Esophagus (tissue), 2 donors: ENCODE data around the gene ADAMTS16. TPM values are rescaled to one million over a fixed set of nuclear protein-coding genes. Genes with fewer than 3 reads are reported as not detected.

Source experiments
- H3K27ac ChIP-seq, 2 donors: one replicate each; pipeline ENCODE4 v1.5.1; 2013; ENCODE audit warnings: low read depth in 2 of 2, mild to moderate bottlenecking in 2 of 2, inconsistent platforms in 1 of 2, low read length in 1 of 2, moderate library complexity in 1 of 2
- H3K27me3 ChIP-seq, 2 donors: one replicate each; pipeline ENCODE4 v1.6.1; 2013; ENCODE audit warnings: low read length in 2 of 2, control low read depth in 1 of 2, mild to moderate bottlenecking in 1 of 2; ENCODE audit not compliant: insufficient read depth in 2 of 2, control insufficient read depth in 1 of 2
- H3K36me3 ChIP-seq, 2 donors: one replicate each; pipeline ENCODE4 v1.6.1; 2013; ENCODE audit warnings: low read length in 1 of 2; ENCODE audit not compliant: control insufficient read depth in 2 of 2, insufficient read depth in 2 of 2
- H3K4me1 ChIP-seq, 2 donors: one replicate each; pipeline ENCODE4 v1.6.1; 2013; ENCODE audit warnings: low read length in 1 of 2; ENCODE audit not compliant: control insufficient read depth in 2 of 2, insufficient read depth in 2 of 2
- H3K4me3 ChIP-seq, 2 donors: one replicate each; pipeline ENCODE4 v1.5.1; 2013; ENCODE audit warnings: low read length in 2 of 2, mild to moderate bottlenecking in 2 of 2, low read depth in 1 of 2, moderate library complexity in 1 of 2
- H3K9me3 ChIP-seq, 2 donors: one replicate each; pipeline ENCODE4 v1.6.1; 2013; ENCODE audit warnings: mild to moderate bottlenecking in 2 of 2, low read depth in 1 of 2, low read length in 1 of 2, moderate library complexity in 1 of 2; ENCODE audit not compliant: control insufficient read depth in 2 of 2, insufficient read depth in 1 of 2
- WGBS, 2 donors: extraction: QIAGEN DNeasy Blood & Tissue Kit; methylation state at CpG; one replicate each; pipeline ENCODE4 v1.1.7; 2013; 5-methylcytosine and 5-hydroxymethylcytosine counted together
- polyA plus RNA-seq, 2 donors: library from polyadenylated mRNA; stranded (reverse); fragments of 200-250 nt; gene quantifications; one replicate each; pipeline ENCODE4 v1.2.3, GENCODE V29; 2013
- donor health status: healthy with polysubstance abuse.
- donor health status: Bipolar disorder and iron deficiency.

The ADAMTS16 gene
- polyA plus RNA-seq, 2 donors = not detected

DNA sequence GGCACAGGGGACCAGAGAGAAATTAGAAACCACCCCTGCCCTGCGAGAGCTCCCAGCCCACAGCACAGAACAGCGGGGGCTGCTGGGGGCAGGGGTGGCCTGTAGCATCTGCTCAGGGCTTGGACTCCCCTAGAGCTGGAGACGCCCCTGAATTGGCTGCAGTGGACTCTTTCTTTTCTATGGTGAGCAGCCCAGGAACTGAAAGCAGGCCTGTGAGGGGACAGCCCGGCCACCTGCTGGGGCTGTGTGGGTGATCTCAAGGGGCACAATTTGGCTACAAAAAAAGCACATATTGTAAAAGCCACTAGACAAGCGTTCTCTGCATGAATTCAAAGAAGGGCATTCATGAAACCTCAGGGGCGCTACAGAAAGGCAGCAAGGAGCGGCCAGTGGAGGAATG lies 224.8 kb downstream of the ADAMTS16 start:
- H3K4me3 ChIP-seq = no peak overlapping the region
- H3K27ac ChIP-seq = no peak overlapping the region
- H3K27me3 ChIP-seq = no peaks in the 10 kb centered on the region
- no peaks in the 10 kb centered on the region for H3K4me1 ChIP-seq
- 89 to 95% methylated on average over 7 of the region's 7 CpGs for WGBS, 2 donors
- no peaks in the 10 kb centered on the region for H3K9me3 ChIP-seq
- H3K36me3 ChIP-seq = no peaks in the 10 kb centered on the region

- Histone ChIP-seq H3K4me1 (no peaks in the 10 kb centered on the region), H3K9me3 (no peaks in the 10 kb centered on the region), H3K27ac (no peak overlapping the region), H3K27me3 (no peaks in the 10 kb centered on the region), H3K4me3 (no peak overlapping the region), H3K36me3 (no peaks in the 10 kb centered on the region)
- WGBS, 2 donors = 84 to 88% methylated on average over 1 of the region's 1 CpG
Measured at GRCh38 chr5:5367739-5368138, 227.6 kb downstream of the ADAMTS16 start.

DNA sequence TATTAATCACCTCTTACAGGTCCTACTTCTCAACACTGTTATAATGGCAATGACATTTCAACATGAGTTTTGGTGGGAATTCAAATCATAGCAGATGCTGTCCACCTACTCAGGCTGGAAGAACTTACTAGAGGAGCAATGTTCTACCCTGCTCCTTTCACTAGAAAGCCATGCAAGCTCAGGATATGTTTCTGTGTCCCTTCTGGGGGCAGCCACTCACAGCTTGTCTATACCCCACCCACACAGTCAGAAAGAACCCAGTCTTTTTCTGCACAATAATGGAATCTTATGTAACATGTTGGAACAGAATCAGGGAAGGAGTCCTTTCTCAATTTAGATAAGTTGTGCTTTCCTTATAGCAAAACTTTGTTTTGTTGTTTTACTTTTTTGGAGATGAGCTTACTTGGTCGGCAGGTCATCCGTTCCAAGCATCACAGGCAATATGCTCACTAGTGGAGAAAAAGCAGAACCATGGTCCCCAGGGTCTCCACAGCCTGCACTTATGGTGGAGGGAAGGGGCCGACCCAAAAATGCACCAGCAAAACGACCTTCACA lies 229.0 kb downstream of the ADAMTS16 start:
- 61 to 84% methylated on average over 4 of the region's 4 CpGs for WGBS, 2 donors
- H3K36me3 ChIP-seq = no peaks in the 10 kb centered on the region
- H3K9me3 ChIP-seq = no peaks in the 10 kb centered on the region
- no peak overlapping the region for H3K27ac ChIP-seq
- H3K4me3 ChIP-seq = no peak overlapping the region
- no peaks in the 10 kb centered on the region for H3K27me3 ChIP-seq
- peaks cover 2 to 4% of the 10 kb centered on the region in 2 donors for H3K4me1 ChIP-seq
